Measurements from ENCODE around the gene DPP10.

- no peak for TF ChIP-seq POLR2AphosphoS5 (IDR thresholded peaks at IDR 0.05; ENCODE audit: low read depth, low read length)
- TF ChIP-seq POLR2A (IDR thresholded peaks at IDR 0.05; ENCODE audit: low read depth, low read length), result no peak
- no peak for TF ChIP-seq TAF1 (IDR thresholded peaks at IDR 0.05; ENCODE audit: borderline replicate concordance, low read depth, low read length)
Observed at GRCh38 chr2:114405247-114406116, 37.0 kb upstream of the DPP10 start.
